ENCODE results near the gene PRR7.

PRR7 gene

GRCh38 chr5:177468329-177468684 lies 21.7 kb downstream of the PRR7 start:
- no peak for DNase-seq
- no peaks in the 10 kb centered on the region for H3K27me3 ChIP-seq (replicated peaks in 2 of 5; ENCODE audit: control insufficient read depth in 4 of 5, insufficient read depth in 5 of 5, low read length in 4 of 5)
- POLR2A ChIA-PET: interaction anchor here (0.6 kb wide), 1 partner anchor 14 kb away, joined by 3 read pairs; no protein-coding TSS in a partner anchor

GRCh38 chr5:177468685-177469628 lies 22.3 kb downstream of the PRR7 start:
- Histone ChIP-seq H3K27me3 (replicated peaks in 2 of 5; ENCODE audit: control insufficient read depth in 4 of 5, insufficient read depth in 5 of 5, low read length in 4 of 5) (no peaks in the 10 kb centered on the region), H3K9me3 (ENCODE audit: control extremely low read depth in 1 of 5, control insufficient read depth in 4 of 5, insufficient read depth in 2 of 5, low read depth in 1 of 5, low read length in 4 of 5) (peaks cover 0 to 5% (median 0%) of the 10 kb centered on the region in 5 experiments), H3K4me3 (ENCODE audit: control insufficient read depth in 1 of 7, extremely low read depth in 1 of 7, insufficient read depth in 4 of 7, low read depth in 2 of 7, low read length in 6 of 7) (no peak overlapping the region), H3K27ac (ENCODE audit: insufficient read depth in 1 of 2, low read depth in 1 of 2, low read length in 2 of 2, poor library complexity in 1 of 2, severe bottlenecking in 2 of 2) (no peak overlapping the region), H3K36me3 (ENCODE audit: control insufficient read depth in 4 of 4, insufficient read depth in 4 of 4, low read length in 3 of 4) (peaks cover 9 to 34% (median 19%) of the 10 kb centered on the region in 4 experiments), H3K4me1 (ENCODE audit: control extremely low read depth in 1 of 4, control insufficient read depth in 4 of 4, insufficient read depth in 4 of 4, low read length in 3 of 4) (peaks cover 0 to 16% (median 13%) of the 10 kb centered on the region in 4 experiments)
- ChIA-PET CTCF (interaction anchor here (1.2 to 1.9 kb wide), 5 partner anchors 10 to 65 kb away, joined by 3 to 6 read pairs (median 4); partner anchors contain the start of gene DOK3), POLR2A (no interaction called here)
- DNase-seq: no peak
- WGBS (ENCODE audit: insufficient coverage): 89% methylated on average over 17 of the region's 25 CpGs

More at GRCh38 chr5:177468329-177468684, 21.7 kb downstream of the PRR7 start:
- H3K4me1 ChIP-seq (ENCODE audit: control extremely low read depth in 1 of 4, control insufficient read depth in 4 of 4, insufficient read depth in 4 of 4, low read length in 3 of 4): peaks cover 0 to 15% (median 12%) of the 10 kb centered on the region in 4 experiments
- peaks cover 0 to 5% (median 0%) of the 10 kb centered on the region in 5 experiments for H3K9me3 ChIP-seq (ENCODE audit: control extremely low read depth in 1 of 5, control insufficient read depth in 4 of 5, insufficient read depth in 2 of 5, low read depth in 1 of 5, low read length in 4 of 5)
- CTCF ChIA-PET: interaction anchor here (1.2 to 6.3 kb wide), 4 partner anchors 11 to 41 kb away, joined by 3 to 37 read pairs (median 4); partner anchors contain the start of gene DOK3
- WGBS (ENCODE audit: insufficient coverage): 100% methylated on average over 1 of the region's 2 CpGs
- H3K36me3 ChIP-seq (ENCODE audit: control insufficient read depth in 4 of 4, insufficient read depth in 4 of 4, low read length in 3 of 4): peaks cover 9 to 34% (median 19%) of the 10 kb centered on the region in 4 experiments
- H3K27ac ChIP-seq (ENCODE audit: insufficient read depth in 1 of 2, low read depth in 1 of 2, low read length in 2 of 2, poor library complexity in 1 of 2, severe bottlenecking in 2 of 2): no peak overlapping the region
- H3K4me3 ChIP-seq (ENCODE audit: control insufficient read depth in 1 of 7, extremely low read depth in 1 of 7, insufficient read depth in 4 of 7, low read depth in 2 of 7, low read length in 6 of 7): no peak overlapping the region

DNA sequence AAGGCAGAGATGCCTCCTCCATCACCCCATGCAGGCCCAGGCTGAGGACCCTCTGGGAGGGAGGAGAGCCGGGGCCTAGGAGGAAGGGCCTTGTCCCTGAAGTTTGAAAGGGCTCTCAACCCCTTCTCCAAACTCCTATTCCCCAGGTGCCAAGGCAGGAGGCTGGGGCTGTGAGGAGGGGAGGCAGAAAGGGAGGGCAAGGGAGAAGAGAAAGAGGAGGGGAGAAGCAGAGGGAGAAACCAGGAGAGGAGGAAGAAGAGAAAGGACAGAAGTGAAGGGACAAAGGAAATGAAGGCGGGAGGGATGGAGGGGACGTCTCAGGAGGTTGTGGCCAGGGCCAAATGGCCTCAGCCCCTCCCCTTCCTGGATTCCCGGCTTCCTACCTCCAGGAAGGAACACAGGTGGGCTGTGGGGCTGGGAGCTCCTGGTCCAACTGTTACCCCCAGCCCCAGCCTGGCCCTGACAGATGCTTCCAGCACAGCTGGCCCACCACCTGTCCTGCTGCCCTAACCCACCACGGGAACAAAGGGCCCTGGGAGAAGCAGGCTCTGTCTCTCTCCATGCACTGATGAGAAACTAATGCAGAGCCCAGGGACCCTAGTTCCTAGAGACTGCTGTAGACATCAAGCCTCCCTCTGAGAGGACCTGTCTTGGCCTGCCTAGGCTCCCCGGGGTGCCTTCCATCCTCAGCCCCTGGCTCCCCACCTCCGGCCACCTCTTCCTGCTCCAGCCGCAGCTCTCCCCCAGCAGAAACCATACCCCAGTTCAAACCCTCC lies 23.3 kb downstream of the PRR7 start:
- H3K27ac ChIP-seq (ENCODE audit: insufficient read depth in 1 of 2, low read depth in 1 of 2, low read length in 2 of 2, poor library complexity in 1 of 2, severe bottlenecking in 2 of 2): no peak overlapping the region
- no peak for DNase-seq
- H3K36me3 ChIP-seq (ENCODE audit: control insufficient read depth in 4 of 4, insufficient read depth in 4 of 4, low read length in 3 of 4): peaks cover 9 to 34% (median 19%) of the 10 kb centered on the region in 4 experiments
- peaks cover 0 to 25% (median 23%) of the 10 kb centered on the region in 4 experiments for H3K4me1 ChIP-seq (ENCODE audit: control extremely low read depth in 1 of 4, control insufficient read depth in 4 of 4, insufficient read depth in 4 of 4, low read length in 3 of 4)
- H3K27me3 ChIP-seq (replicated peaks in 2 of 5; ENCODE audit: control insufficient read depth in 4 of 5, insufficient read depth in 5 of 5, low read length in 4 of 5): no peaks in the 10 kb centered on the region
- H3K4me3 ChIP-seq (ENCODE audit: control insufficient read depth in 1 of 7, extremely low read depth in 1 of 7, insufficient read depth in 4 of 7, low read depth in 2 of 7, low read length in 6 of 7): no peak overlapping the region
- ChIA-PET POLR2A (no interaction called here), CTCF (interaction anchor here (1.0 to 1.9 kb wide), 12 partner anchors 10 to 66 kb away, joined by 3 to 10 read pairs (median 4); partner anchors contain the start of gene DOK3)
- peaks cover 0 to 5% (median 0%) of the 10 kb centered on the region in 5 experiments for H3K9me3 ChIP-seq (ENCODE audit: control extremely low read depth in 1 of 5, control insufficient read depth in 4 of 5, insufficient read depth in 2 of 5, low read depth in 1 of 5, low read length in 4 of 5)
- WGBS (ENCODE audit: insufficient coverage): 80% methylated on average over 3 of the region's 8 CpGs

- WGBS (ENCODE audit: insufficient coverage): 91% methylated on average over 5 of the region's 10 CpGs
- Histone ChIP-seq H3K27me3 (replicated peaks in 2 of 5; ENCODE audit: control insufficient read depth in 4 of 5, insufficient read depth in 5 of 5, low read length in 4 of 5) (no peaks in the 10 kb centered on the region), H3K36me3 (ENCODE audit: control insufficient read depth in 4 of 4, insufficient read depth in 4 of 4, low read length in 3 of 4) (peaks cover 3 to 24% (median 15%) of the 10 kb centered on the region in 4 experiments), H3K9me3 (ENCODE audit: control extremely low read depth in 1 of 5, control insufficient read depth in 4 of 5, insufficient read depth in 2 of 5, low read depth in 1 of 5, low read length in 4 of 5) (no peaks in the 10 kb centered on the region), H3K4me3 (ENCODE audit: control insufficient read depth in 1 of 7, extremely low read depth in 1 of 7, insufficient read depth in 4 of 7, low read depth in 2 of 7, low read length in 6 of 7) (no peak overlapping the region), H3K27ac (ENCODE audit: insufficient read depth in 1 of 2, low read depth in 1 of 2, low read length in 2 of 2, poor library complexity in 1 of 2, severe bottlenecking in 2 of 2) (no peak overlapping the region), H3K4me1 (ENCODE audit: control extremely low read depth in 1 of 4, control insufficient read depth in 4 of 4, insufficient read depth in 4 of 4, low read length in 3 of 4) (peaks cover 0 to 34% (median 29%) of the 10 kb centered on the region in 4 experiments)
- CTCF ChIA-PET: interaction anchor here (1.0 to 1.9 kb wide), 13 partner anchors 8 to 67 kb away, joined by 3 to 12 read pairs (median 4); no protein-coding TSS in a partner anchor
- POLR2A ChIA-PET: no interaction called here
- DNase-seq: no peak
These were observed 24.3 kb downstream of the PRR7 start for GRCh38 chr5:177470759-177471536.

GRCh38 chr5:177471610-177472356 lies 25.2 kb downstream of the PRR7 start:
- no peak for DNase-seq
- Histone ChIP-seq H3K27ac (ENCODE audit: insufficient read depth in 1 of 2, low read depth in 1 of 2, low read length in 2 of 2, poor library complexity in 1 of 2, severe bottlenecking in 2 of 2) (no peak overlapping the region), H3K9me3 (ENCODE audit: control extremely low read depth in 1 of 5, control insufficient read depth in 4 of 5, insufficient read depth in 2 of 5, low read depth in 1 of 5, low read length in 4 of 5) (no peaks in the 10 kb centered on the region), H3K27me3 (replicated peaks in 2 of 5; ENCODE audit: control insufficient read depth in 4 of 5, insufficient read depth in 5 of 5, low read length in 4 of 5) (no peaks in the 10 kb centered on the region), H3K4me3 (ENCODE audit: control insufficient read depth in 1 of 7, extremely low read depth in 1 of 7, insufficient read depth in 4 of 7, low read depth in 2 of 7, low read length in 6 of 7) (peak overlapping the region in 4 of 7 experiments; percentile 4 to 76 (median 57)), H3K4me1 (ENCODE audit: control extremely low read depth in 1 of 4, control insufficient read depth in 4 of 4, insufficient read depth in 4 of 4, low read length in 3 of 4) (peaks cover 0 to 34% (median 29%) of the 10 kb centered on the region in 4 experiments), H3K36me3 (ENCODE audit: control insufficient read depth in 4 of 4, insufficient read depth in 4 of 4, low read length in 3 of 4) (peaks cover 0 to 16% (median 8%) of the 10 kb centered on the region in 4 experiments)
- ChIA-PET POLR2A (interaction anchor here (1.4 kb wide), 1 partner anchor 17 kb away, joined by 4 read pairs; no protein-coding TSS in a partner anchor), CTCF (interaction anchor here (0.7 to 1.9 kb wide), 10 partner anchors 8 to 163 kb away, joined by 3 to 12 read pairs (median 7); no protein-coding TSS in a partner anchor)
- WGBS (ENCODE audit: insufficient coverage): 86% methylated on average over 11 of the region's 14 CpGs

Measured in common myeloid progenitor, CD34-positive (primary cell).